Amniotic stem cell (primary cell): ENCODE data around the gene ITGB4.

ENCODE experiments used
- DNase-seq: peaks from one replicate; lab custom pipeline; 2025; lab: John Stamatoyannopoulos, UW

Gene ITGB4

DNA sequence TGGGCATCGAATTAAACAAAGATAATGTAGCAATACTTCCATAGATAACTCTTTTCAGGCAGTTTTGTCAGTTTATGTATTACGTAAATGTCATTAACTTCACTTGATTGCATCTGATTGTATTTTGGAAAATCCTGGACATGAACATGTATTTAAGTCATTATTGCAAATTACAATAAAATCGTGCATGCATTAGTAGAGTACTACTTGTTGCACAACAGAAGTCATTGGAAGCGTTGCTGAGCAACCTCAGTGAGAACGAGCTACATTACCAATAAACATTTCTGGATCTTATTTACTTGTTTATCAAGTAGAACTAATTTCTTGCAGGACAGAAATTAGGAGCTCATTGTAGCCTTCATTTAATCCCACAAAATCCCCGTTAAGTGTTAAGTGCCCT lies 70.0 kb downstream of the ITGB4 start:
- no peak for DNase-seq

DNA sequence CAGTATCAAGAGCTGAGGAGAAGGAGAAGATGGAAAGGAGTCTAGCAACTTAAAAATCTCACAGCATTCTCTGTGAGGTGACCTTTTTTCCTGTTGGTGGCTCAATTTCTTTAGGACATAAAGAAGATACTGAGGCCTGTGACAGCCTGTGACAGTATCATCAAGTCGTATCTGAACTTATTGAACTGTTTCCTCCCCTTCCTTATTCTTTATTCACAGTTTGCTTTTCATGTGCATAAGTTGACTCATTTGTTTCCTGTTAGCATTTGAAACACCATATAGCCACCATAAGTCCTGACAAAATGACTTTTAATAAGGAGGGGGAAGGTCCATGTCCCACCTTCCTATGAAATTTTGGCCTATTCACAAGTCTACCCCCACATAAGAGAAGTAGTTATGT lies 72.2 kb downstream of the ITGB4 start:
- no peak for DNase-seq

DNA sequence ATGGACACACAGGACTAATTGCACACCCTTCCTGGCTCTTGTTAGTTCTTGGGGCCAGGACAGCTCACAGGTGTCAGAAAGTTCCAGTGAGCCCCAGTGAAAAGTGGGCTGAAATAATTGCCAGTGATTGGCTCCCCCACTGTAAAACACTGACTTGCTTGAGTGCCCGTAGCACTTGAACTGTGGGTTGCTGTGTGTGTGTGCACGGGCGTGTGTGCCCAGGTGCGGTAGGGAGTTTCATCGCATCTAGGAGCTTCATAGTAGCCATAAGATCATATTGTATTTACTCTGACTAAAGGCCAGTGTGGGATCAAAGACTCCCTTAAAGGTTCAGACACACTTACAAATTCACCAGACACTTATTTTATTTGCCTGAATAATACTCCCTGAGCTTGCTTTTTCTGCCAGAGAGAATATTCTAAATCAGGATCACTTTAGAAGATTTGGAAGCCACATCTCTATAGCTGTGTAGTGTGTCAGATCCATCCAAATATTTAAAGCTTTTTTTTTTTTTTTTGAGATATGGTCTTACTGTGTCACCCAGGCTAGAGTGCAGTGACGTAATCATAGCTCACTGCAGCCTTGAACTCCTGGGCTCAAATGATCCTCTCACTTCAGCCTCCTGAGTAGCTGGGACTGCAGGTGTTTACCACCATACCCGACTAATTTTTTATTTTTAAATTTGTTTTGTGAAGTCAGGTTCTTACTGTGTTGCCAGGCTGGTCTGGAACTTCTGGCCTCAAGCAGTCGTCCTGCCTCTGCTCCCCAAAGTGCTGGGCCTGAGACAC lies 74.8 kb downstream of the ITGB4 start:
- DNase-seq = no peak

DNA sequence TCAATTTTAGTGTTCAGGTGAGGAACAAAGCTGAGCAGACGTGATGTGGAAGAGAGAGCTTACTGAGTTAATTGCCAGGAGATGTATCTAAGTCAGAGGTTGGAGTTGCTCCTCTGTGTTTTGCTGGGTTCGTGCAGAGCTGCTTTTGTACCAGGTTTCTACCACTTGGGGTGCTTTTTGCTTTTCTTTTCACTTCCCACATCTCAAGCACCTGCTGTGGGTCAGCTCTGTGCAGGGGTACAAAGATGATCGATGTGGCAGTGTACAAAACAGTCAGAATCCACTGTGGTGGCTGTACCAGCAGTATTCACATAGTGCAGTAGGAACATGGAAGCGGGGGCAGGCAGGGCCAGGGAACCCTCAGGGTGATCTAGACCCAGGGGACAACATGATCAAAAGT lies 78.1 kb downstream of the ITGB4 start:
- DNase-seq = no peak

DNA sequence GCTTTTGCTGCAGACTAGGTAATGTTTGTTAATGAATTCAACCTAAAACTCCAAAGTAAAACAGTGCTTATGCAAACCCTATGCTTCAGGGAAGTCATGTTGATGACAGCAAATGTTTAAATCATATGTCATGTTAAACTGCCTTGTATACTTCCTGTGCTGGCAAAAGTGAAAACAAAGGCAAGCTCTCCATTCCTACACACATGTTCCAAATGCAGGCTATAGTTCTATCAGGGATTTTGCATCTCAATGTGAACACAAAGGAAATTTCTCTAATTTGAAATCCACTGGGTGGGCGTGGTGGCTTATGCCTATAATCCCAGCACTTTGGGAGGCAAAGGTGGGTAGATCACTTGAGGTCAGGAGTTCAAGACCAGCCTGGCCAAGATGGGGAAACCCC lies 82.6 kb downstream of the ITGB4 start:
- DNase-seq = no peak

DNA sequence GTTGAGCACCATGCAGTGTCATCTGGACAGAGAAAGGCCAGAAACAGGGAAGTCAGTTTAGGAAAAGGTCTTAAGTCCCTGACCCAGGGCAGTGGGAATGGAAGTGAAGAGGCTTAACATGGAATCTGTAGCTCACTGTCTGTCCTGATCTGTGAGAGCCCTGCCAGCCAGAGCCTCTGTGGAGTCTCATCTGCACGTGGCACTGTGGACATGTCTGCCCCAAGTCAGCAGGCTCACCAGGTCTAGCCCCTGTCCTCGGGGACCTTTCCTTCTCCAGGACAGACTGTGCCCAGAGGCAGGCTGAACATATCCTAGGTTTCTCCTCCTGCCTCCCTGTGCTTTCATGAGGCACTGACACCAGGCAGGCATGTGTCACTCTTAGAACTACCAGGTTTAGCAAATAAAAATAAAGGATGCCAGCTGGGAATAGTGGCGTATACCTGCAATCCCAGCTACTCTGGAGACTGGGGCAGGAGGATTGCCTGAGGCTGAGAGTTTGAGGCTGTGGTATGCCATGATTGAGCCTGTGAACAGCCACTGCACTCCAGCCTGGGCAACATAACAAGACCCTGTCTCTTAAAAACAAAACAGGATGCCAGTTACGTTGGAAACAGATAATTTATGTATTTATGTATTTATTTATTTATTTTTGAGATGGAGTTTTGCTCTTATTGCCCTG lies 85.7 kb downstream of the ITGB4 start:
- no peak for DNase-seq
